T-helper 1 cell (primary cell): Measurements from ENCODE around the gene TTC22.
"Not testable (repeated sequence)": the region's sequence is repeated elsewhere in the genome, so short reads cannot be mapped to it uniquely, and the experiment has no call there.

Source experiments
- DNase-seq, 5 donors: peaks; one replicate each; pipeline ENCODE4 v3.0.0-alpha.2; 2012 to 2020

The TTC22 gene

GRCh38 chr1:54782156-54782555, 19.0 kb downstream of the TTC22 start:
- no peak for DNase-seq

GRCh38 chr1:54781023-54781723, 19.9 kb downstream of the TTC22 start:
- no peak for DNase-seq

GRCh38 chr1:54777431-54777830, 23.7 kb downstream of the TTC22 start:
- DNase-seq = no peak

- no peak for DNase-seq
Observed at GRCh38 chr1:54777011-54777410, 24.1 kb downstream of the TTC22 start.

GRCh38 chr1:54775828-54776721, 25.0 kb downstream of the TTC22 start:
- not testable (repeated sequence) for DNase-seq

GRCh38 chr1:54774820-54775498, 26.2 kb downstream of the TTC22 start:
- no peak for DNase-seq

- DNase-seq = no peak
Observed at GRCh38 chr1:54772951-54773350, 28.2 kb downstream of the TTC22 start.

- DNase-seq = peak in 1 of 5 donors; percentile 33
Observed at GRCh38 chr1:54768093-54768492, 33.0 kb downstream of the TTC22 start.

- no peak for DNase-seq
Observed at GRCh38 chr1:54767526-54767925, 33.6 kb downstream of the TTC22 start.

- DNase-seq = no peak
Observed at GRCh38 chr1:54766726-54767125, 34.4 kb downstream of the TTC22 start.

- DNase-seq = no peak
Observed at GRCh38 chr1:54764922-54765561, 36.1 kb downstream of the TTC22 start.

GRCh38 chr1:54764133-54764921, 36.8 kb downstream of the TTC22 start, which contains the start of gene PARS2:
Gene PARS2 (minus strand): TSS chr1:54764523. CDS start chr1:54759161, 5,362 bp downstream.
- DNase-seq = peak; percentile 94 to 99 (median 95)

GRCh38 chr1:54763816-54764132, 37.3 kb downstream of the TTC22 start:
- DNase-seq = peak in 1 of 5 donors; percentile 2

- no peak for DNase-seq
Observed at GRCh38 chr1:54758678-54759348, 42.3 kb downstream of the TTC22 start.

GRCh38 chr1:54757833-54758232, 43.3 kb downstream of the TTC22 start:
- no peak for DNase-seq

- DNase-seq = no peak
Observed at GRCh38 chr1:54754486-54755285, 46.4 kb downstream of the TTC22 start.

GRCh38 chr1:54754045-54754444, 47.1 kb downstream of the TTC22 start:
- DNase-seq = no peak

- no peak for DNase-seq
Observed at GRCh38 chr1:54751426-54751825, 49.7 kb downstream of the TTC22 start.

GRCh38 chr1:54750596-54750995, 50.5 kb downstream of the TTC22 start:
- DNase-seq = no peak

- no peak for DNase-seq
Observed at GRCh38 chr1:54748094-54748835, 52.9 kb downstream of the TTC22 start.
